Epidermal melanocyte (primary cell): ENCODE data around the gene ZNF45.
"Not testable (repeated sequence)": the region's sequence is repeated elsewhere in the genome, so short reads cannot be mapped to it uniquely, and the experiment has no call there.

Experiments
- DNase-seq: peaks from one replicate; pipeline ENCODE4 v3.0.0; 2011; ENCODE audit warnings: low spot score; ENCODE audit not compliant: insufficient read length

The ZNF45 gene

DNA sequence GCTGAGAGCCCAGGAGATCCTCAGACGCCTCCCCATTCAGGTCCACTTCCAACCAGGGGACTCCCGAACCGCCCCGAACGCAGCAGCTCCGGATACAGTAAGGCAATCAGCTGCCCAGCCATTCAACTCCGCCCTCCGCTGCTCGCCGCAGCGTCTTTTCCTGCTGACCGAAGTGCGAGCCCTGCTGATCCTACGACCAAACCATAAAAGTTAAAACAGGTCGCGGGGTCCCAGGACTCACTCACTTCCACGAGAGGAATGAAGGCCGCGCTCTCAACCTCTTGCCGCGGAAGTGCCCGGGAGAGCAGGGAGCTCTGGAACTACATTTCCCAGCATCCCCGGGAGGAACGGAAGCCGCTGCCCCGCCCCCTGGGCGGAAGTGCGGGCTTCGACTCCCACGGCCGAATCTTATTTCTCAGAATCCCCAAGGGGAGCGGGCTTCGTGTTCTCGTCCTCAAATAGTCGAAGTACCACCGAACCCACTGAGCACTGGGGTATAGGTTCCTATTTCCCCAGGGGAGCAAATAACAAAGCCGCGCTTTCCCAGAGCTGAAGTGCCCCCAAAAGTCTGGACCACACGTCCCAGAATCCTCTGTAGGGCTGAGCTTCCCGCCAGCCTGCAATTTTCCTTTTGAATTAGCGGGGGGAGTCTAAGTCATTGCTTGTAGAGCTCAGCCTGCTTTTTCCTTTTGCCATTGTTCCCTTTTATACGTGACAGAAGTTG is at the start of gene ZNF45:
TSS of gene ZNF45 (minus strand) at position 298 of the 724 bp plus-strand sequence. CDS start 13,097 bp downstream, outside the sequence.
- DNase-seq: peak; percentile 85

DNA sequence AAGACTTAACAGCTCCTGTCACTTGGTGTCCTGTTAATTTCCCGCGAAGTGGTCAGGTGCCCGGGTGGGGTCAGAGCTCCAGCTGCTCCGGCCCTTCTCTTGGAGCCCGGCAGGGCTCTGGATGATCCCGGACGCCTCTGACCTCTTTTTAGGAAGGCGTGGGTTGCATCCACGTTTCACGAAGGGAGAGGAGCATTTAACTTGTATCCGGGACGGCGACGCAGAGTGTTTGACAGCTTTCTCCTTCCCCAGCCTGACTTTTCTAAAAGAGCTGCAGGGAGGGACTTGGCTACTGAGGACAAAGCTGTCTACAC is 49.6 kb upstream of the ZNF45 start:
- DNase-seq: no peak

DNA sequence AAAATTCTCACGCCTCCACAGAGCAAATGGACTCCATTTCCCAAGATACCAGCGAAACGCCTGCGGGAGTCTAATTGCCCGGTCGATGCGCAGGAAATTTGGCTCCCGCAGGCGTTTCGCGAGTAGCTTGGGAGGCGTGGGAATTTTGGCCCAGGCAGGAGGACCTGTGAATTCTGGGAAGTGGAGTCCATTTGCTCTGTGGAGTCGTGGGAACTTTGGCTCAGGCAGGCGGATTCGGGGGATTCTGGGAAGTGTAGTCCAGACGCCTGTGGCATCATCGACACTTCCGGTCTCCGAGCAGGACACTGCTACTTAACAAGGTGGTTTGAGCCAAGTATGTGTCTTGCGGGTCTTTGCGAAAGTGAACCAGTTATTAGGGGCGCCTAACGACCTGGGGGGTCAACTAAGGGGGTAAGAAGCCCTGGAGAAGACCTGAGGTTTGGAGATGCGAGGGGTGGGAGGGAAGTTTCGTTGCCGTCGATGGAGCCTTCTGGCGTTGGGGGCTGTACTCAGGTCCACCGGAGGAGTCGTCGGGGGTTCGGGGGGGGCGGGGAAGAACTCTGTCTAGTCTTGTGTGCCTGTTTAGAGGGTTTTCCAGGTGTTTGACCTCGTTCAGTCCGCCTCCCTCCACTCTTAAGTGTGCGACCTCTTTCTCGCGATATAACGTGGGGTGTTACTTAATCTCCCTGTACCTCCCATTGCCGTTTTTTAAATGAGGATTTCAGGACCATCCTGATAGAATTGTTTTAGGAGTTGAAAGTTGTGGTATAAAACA is 49.0 kb upstream of the ZNF45 start, which contains the start of gene ZNF155:
TSS of gene ZNF155 (plus strand) at position 277 of the 775 bp plus-strand sequence. CDS start 4,356 bp downstream, outside the sequence.
- peak; percentile 76 for DNase-seq

DNA sequence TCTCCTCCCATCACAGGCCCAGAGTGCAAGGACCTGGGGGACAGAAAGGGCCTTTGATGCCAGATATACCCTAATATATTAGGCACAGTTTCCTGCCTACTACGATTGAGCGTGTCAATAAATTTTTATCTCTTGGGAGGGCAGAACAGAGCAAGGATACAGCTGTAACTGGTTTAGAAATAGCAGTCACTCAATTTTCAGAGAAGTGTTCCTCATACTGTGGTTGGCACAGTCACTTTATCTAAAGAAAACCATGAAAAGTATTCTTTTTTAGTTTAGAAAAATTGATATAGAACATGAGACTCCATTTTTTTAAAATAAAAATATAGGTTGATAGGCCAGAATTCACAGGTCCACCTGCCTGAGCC is 48.4 kb upstream of the ZNF45 start:
- no peak for DNase-seq

DNA sequence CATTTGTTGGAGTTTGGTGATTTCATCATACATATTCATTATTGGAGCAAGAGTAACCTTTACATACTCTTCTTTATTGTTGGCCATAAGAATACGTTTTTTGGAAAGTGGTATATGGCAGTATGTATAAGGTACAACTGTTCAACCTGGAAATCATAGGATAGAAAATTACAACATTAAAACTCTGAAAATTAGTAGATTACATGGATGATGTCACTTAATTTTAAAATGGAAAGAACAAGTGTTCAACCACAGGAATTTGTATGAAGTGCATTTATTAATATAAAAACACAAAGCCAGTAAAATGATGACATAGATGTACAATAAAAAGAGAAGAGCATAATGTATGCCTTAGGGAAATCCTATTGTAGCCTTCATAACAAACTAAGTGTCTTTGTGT is 41.6 kb upstream of the ZNF45 start:
- no peak for DNase-seq

DNA sequence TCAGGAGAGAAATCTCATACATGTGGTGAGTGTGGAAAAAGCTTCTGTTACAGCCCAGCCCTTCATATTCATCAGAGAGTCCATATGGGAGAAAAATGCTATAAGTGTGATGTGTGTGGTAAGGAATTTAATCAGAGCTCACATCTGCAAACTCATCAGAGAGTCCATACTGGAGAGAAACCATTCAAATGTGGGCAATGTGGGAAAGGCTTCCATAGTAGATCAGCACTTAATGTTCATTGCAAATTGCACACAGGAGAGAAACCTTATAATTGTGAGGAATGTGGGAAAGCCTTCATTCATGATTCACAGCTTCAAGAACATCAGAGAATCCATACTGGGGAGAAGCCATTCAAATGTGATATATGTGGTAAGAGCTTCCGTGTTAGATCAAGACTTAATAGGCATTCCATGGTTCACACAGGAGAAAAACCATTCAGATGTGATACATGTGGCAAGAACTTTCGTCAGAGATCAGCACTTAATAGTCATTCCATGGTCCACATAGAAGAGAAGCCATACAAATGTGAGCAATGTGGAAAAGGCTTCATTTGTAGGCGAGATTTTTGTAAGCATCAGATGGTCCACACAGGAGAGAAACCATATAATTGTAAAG is 31.1 kb upstream of the ZNF45 start:
- DNase-seq: no peak

DNA sequence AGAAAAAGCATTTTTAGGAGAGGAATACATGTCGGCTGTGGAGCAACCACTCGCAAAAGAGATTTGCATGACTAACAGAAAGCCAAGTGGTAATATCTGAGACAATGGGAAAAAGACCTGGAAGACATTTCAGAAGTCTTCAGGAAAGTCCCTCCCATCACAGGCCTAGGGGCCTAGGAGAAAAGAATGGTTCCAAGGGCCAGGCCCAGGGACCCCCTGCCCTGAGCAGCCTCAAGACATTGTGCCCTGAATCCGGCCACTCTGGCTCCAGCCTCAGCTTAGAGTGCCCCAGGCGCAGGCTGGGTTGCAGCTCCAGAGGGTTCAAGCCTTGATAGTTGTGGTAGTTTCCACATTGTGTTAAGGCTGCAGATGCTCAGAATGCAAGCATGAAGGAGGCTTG is 25.3 kb upstream of the ZNF45 start:
- no peak for DNase-seq

DNA sequence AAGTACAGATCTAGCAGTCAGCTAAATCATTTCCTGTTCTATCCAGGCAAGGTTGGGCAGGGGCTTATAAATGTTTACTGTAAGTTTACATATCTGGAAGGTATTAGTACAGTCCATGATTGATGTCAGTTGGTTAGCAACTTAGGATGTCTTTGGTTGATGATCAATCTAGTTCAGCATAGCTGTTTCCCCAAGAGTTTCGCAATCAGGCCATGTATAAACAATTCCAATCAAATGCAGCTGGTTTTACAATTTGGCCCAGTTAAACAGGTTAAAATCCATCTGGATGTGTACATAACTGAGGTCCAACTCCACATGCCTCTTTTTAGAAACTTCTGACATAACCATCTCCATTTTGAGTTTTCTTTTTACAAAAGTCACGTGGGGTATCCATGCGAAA is 22.8 kb upstream of the ZNF45 start:
- DNase-seq: no peak

DNA sequence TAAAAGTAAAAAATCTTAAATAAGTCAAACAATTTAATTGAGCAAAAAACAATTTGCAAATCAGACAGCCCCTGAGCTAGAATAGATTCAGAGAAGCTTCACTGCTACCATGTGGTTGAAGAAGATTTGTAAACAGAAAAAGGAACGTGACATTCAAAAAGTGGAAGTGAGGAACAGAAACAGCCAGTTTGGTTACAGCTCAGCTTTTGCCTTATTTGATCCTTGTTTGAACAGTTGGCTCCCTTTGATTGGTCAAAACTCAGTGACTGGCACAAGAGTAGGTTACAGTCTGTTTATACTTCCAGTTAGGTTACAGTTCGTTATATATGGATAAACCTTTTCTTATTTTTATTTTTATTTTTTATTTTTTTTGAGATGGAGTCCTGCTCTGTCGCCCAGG is 21.7 kb upstream of the ZNF45 start:
- no peak for DNase-seq

DNA sequence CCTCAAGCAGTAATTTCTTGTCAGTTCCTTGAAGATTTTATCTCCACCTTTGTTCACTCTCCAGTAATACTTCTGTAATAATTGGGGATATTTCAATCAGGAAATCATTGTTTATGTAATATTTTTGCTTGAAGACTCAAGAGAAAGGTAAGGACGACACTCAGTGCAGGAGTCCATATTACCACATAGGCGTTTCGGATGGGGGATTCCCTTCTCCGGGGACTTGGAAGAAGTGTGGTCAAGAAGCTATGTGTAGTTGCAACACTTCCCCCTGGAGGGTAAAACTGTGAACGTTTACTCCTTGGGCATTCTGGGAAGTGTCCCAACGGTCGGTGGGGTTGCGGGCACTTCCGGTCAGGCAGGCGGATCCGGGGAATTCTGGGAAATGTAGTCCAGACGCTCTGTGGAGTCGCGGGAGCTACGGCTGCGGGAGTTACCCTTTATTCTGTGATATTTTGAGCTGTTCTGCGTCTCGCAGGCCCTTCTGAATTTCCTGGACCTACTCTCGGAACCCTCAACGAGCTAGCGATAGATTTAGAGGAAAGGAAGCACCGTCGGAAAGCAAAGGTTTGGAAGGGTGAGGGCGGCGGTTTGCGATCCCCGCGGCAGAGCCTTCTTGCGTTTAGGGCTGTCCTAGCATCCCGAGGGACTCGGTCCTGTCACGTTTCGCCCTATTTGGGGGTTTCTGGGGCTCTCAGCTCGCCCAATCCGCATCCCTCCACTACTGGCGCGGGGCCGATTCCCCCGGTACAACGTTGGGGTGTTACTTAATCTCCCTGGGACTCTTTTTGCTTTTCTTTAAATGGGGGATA is 16.0 kb upstream of the ZNF45 start, which contains the start of gene ZNF221:
TSS of gene ZNF221 (plus strand) at position 395 of the 812 bp plus-strand sequence. CDS start 11,499 bp downstream, outside the sequence.
- DNase-seq: peak; percentile 84

DNA sequence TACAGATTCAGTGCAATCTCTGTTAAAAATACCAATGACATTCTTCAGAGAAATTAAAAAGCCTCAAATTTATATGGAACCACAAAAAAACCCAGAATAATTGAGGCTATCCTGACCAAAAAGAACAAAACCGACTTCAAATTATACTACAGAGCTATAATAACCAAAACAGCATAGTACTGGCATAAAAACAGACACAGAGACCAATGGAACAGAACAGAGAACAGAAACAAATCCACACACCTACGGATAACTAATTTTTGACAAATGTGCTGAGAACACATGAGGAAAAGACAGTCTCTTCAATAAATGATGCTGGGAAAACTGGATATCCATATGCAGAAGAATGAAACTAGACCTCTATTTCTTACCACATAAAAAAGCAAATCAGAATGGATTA is 14.7 kb upstream of the ZNF45 start:
- DNase-seq: not testable (repeated sequence)

DNA sequence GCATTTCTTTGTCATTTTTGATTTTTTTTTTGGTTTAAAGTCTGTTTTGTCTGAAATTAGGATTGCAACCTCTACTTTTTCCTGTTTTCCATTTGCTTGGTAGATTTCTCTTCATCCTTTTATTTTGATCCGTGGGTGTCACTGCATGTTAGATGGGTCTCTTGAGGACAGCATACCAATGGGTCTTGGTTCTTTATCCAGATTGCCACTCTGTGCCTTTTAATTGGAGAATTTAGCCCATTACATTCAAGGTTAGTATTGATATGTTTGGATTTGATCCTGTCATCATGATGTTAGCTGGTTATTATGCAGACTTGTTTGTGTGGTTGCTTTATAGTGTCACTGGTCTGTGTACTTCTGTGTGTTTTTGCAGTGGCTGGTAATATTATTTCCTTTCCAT is 12.3 kb upstream of the ZNF45 start:
- DNase-seq: not testable (repeated sequence)

DNA sequence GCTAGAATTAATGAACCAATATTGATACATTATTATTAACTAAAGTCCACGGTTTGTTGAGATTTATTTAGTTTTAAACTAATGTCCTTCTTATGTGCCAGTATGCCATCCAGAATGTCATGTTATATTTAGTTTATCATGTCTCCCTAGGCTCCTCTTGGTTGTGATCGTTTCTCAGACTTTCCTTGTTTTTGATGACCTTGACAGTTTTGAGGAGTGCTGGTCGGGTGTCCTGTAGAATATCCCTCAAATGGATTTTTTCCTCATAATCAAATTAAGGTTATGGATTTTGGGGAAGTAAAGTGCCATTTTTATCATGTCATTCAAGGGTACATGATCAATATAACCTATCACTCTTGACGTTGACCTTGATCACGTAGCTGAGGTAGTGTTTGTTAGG is 6.1 kb upstream of the ZNF45 start:
- DNase-seq: no peak

DNA sequence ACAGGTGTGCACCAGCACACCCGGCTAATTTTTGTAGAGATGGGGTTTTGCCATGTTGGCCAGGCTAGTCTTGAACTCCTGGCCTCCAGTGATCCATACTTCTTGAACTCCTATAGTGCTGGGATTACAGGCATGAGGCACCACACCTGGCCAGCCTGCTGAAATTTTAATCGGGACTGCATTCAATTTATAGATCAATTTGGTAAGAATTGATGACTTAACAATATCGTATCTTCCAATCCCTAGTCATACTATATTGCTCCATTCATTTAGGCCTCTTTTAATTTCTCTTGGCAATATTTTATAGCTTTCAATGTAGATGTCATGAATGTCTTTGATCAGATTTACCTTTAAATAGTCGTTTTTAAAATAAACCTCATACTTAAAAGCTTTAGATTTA is 5.6 kb upstream of the ZNF45 start:
- DNase-seq: no peak

DNA sequence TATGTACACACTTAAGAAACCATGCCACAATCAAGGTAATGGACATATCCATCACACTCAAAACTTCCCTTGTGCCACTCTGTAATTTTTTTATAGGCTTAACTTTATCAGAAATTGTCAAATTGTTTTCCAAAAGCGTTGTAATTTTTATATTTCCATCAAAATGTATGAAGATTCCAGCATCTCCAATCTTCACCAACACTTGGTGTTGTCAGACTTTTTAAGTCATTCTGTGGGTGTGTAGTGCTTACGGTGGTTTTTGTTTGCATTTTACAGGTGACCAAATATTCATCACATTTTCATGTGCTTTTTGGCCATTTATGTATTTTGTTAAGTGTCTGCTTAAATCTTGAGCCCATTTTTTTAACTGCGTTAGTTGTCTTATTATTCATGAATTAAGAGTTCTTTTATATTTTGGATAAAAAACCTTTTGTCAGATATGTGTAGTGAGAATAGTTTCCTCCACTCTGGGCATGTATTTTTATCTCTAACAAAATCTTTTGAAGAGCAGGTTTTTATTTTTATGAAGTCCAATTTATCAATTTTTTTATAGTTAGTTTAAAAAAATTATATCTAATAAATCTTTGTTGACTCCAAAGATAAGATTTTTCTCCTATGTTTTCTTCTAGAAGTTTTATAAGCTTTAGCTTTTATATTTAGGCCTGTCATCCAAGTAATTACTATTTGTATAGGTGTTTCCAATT is 4.6 kb upstream of the ZNF45 start:
- no peak for DNase-seq

DNA sequence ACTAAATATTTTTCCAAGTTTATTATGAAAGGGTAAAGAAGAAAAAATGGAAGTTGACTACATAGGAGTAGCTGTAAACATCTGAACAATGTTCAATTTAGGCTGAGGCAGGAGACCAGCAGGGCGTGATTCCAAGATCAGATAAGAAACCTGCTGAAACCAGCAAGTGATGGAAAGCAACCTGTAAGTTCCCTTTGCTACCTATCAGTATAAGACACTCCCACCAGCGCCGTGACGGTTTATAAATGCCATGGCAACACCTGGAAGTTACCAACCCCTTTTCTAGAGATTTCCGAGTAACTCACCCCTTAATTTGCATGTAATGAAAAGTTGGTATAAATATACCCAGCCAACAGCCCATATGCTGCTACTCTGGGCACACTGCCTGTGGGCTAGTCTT is 1.1 kb upstream of the ZNF45 start:
- DNase-seq: no peak

DNA sequence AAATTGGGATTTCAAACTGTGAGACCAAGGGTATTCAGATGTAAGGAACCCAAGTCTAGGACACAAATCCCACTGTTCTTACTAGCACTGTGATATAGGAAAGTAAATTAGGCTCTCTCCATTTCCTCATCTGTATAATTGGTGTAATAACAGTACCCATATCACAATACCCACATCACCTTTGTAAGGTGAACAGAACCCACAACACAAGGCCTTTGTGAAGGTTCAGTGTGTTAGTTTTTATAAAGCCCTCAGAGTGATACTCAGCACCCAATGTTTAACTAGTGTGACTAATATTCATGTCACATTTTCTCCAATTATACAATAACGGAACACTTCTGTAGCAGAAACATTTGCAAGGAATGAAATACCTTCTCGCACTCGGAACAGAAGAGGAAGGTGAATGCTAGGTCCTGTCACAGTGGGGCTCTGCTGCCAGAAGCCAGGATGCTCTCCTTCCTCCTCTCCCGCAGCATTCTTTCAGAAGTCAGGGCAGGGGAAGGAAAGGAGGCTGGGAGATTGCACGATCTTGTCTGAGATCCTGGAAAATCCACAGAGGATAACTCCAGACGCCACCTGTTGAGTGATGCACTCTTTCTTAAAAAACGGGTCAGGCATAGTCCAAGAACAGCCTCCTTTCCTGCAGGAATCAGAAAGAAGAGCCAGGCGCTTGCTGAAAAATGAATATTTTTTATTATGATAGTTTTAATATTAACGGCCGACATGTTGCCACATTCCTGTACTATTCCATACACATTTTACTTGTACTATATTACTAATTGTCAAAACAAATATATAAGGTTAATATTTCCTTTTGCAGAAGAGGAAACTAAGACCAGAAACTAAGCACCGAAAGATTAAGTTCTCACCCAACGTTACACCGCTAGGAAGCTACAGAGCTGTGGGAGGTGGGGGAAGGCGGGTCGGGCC is 762 bp downstream of the ZNF45 start:
- no peak for DNase-seq

DNA sequence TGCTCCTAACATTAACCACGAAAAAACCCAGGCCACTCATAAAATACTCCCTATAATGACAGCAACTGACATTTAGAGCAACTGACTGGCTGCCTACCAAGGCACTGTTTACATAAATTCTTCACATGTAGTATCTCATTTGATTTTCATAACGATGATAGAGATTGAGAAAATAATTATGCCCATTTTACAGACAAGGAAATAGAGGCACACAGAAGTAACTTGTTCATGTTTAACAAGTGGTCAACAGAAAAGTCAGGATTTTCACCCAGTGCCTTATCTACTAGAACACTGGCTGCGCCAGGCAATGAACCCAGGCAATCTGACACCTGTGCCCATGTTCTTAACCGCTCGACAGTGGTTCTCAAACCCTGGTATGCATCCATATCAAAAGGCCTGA is 6.3 kb downstream of the ZNF45 start:
- DNase-seq: no peak

DNA sequence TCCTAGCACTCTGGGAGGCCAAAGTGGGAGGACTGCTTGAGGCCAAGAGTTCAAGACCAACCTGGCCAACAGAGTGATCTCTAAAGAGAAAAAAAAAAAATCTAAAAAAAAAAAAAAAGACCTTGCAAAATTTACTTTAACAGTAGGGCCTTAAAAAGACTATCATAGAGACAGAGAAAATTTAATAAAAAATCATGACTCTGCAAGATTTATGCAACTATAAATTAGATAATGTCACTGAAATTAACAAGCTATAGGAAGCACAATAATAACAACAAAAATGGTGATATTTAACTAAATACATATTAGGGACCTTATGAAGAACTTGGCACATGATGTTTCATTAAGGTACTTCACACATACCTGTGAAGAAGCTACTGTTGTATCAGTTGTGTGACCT is 11.2 kb downstream of the ZNF45 start:
- DNase-seq: no peak

DNA sequence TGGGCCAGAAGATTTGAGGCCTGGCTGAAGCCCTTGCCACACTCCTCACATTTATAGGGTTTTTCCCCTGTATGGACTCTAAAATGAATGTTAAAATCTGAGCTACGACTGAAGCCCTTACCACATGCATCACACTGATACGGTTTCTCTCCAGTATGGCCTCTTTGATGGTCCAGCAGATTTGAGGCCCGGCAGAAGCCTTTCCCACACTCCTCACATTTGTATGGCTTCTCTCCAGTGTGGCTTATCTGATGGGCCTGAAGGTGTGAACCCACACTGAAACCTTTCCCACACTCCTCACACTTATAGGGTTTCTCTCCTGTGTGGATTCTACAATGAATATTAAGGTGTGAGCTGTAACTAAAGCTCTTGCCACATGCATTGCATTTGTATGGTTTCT is 21.0 kb downstream of the ZNF45 start:
- no peak for DNase-seq
